ENCODE results near the gene CALML5. TPM values are rescaled to one million over a fixed set of nuclear protein-coding genes. Genes with fewer than 3 reads are reported as not detected.

CALML5 gene
- total RNA-seq, 1 donor from 2014 or later = not detected

DNA sequence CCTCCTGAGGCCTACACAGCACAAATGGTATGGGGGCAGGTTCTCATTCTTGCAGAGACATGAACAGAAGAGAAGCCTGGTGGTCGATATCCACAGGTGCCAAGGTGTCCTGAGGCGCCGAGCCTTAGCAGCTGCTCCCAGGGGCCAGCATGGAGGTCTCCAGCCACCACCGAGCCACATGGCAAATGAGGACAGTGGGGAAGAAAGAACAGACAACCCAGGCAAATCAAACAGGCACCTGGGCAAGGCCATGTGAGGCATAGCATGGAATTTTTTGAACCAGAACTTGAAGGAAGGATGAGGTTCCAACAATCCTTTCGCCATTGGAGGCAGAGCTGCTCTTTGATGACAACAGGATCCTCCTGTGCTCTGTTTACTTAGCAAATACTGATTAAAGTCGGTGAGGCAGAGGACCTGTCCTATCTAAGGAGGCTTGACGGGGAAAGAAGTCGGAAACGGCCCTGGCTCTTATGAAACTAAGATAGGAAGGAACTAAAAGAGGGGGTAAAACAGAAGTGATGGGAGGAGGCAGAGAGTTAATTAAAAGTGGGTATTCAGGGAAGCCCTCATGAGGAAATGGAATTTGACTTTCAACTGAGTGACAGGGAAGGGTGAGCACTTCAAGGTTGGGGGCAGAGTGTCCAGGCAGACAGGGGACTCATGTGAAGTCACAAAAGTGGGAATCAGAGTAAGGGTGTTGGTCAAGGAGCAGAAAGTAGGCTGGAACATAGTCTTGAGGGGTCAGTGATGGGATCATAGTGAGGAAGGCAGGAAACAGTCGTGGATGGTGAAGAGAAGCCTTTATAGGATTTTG lies 16.8 kb upstream of the CALML5 start:
- DNase-seq (ENCODE audit: low spot score) = no peak

DNA sequence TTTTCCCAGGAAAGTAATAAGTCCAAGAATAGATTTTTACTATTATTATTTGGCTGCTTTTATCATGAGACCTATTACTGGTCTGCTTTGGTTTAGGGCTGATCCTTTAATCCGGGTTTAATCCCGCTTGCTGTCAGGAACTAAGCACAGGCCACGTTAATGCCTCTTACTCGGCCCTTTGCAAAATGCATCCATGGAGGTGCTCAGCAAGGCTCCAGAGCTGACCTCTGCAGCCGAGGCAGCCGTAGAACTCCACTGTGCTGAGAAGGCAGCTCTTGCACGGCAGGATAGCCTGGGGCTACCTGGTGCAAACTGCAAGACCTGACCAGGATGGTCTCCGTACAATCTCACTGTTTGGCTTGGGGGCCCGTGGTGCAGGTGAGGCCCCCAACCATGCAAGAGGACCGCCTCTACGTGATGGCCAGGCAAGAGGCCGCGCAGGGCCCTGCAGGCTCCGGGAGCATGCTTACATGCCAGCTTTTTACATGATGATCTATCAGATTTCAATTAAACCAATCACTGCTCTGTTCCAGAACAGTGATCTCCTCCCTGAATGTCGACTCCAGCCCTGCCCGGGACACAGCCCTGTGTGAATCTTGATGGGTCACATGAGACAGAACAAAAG lies 15.0 kb upstream of the CALML5 start:
- no peak for DNase-seq (ENCODE audit: low spot score)

DNA sequence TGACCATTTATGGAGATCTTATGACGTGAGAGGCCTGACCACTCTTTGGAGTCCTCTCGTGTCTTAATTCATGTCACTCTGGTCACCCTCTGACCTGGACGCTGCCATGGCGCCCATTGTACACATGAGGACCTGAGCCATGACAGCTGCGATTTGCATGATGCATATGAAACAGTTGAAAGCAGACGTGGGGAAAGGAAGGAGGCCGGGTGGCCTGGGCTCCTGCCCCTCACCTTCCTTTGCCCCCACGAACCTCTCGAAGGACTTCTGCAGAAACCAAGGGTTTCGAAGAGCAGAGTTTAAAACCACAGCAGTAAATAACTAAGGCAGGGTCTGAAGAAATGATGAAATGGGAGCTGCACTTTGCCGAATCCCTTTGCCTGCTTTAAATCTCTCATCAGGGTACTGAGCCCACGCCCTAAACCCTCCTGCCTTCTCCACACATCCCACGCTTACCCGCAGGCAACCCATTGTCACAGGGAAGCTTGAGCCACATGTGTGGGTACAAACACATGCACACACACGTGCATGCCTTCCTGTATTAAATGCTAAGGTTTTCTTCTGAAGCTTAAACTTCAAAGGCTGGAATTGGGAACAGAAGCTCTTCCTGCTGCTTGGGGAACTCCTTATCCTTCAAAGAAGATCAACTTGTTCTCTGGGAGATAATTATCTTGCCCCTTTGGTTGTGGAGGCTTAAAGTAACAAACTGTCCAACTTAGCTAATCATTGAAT lies 13.7 kb upstream of the CALML5 start:
- DNase-seq (ENCODE audit: low spot score) = no peak

DNA sequence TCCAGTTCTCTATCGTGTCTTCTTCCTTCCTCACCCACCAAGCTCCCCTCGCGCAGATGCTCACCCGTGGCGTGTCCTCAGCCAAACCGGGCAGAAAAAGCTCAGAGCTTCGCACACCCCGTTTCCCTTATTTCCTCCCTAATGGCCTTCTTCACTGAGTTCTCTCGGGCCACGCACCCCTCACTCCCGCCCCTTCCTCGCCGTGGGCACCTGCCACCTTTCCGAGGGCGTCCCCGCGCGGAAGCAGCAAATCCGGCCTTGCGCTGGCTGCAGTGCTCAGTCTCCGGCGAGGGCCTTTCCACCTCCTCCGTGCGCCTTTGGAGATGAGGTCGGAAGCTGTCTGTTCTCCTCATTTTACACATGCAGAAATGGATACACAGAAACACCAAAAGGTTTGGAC lies 13.0 kb upstream of the CALML5 start:
- no peak for DNase-seq (ENCODE audit: low spot score)

DNA sequence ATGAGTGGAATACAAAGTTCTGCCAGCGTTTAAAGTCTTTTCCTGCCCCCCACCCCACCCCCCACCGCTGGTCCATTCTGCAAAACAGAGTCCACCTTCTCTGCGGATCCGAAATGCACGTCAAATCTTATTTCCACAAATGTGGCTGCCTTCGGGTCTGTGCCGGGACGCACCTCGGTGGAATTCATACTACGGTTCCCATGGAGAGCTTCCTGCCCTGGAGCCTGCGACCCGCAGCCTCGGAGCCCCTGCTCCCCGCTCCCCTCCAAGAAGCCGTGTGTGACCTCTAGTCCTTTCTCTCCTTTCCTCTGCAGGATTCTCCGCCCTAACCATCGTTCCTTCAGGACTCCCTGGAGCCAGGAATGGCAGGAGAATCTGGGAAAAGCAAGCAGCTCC lies 12.5 kb upstream of the CALML5 start:
- DNase-seq (ENCODE audit: low spot score) = no peak

DNA sequence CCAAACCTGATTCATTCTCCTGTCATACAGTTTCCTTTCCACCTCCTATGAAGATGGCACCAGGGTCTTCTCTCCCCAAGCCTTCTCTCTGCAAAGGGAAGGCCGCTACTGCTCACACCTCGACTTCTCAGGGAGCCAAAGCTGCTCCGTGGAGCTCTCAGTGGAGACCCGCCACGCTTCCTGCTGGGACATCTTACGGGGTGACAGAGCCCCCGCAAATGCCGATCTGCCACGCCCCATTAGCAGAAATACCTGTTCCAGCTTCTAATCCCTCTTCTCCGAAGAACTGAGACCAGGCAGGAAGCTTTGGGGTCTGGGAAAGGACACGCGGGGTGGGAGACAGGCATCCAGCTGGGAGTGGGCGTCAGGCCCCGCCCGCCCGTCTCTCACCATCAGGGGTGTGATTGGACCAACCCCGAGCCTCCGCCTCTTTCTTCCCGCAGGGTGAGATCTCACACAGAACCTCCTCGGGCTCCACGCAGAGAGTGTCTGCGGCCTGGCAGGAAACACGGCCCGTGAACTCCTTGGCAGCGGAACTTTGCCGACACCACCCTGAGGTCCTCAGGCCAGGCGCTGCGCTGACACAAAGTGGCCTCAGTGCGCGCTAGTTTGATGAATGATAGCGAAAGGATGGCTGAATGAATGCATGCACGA lies 12.0 kb upstream of the CALML5 start:
- no peak for DNase-seq (ENCODE audit: low spot score)

DNA sequence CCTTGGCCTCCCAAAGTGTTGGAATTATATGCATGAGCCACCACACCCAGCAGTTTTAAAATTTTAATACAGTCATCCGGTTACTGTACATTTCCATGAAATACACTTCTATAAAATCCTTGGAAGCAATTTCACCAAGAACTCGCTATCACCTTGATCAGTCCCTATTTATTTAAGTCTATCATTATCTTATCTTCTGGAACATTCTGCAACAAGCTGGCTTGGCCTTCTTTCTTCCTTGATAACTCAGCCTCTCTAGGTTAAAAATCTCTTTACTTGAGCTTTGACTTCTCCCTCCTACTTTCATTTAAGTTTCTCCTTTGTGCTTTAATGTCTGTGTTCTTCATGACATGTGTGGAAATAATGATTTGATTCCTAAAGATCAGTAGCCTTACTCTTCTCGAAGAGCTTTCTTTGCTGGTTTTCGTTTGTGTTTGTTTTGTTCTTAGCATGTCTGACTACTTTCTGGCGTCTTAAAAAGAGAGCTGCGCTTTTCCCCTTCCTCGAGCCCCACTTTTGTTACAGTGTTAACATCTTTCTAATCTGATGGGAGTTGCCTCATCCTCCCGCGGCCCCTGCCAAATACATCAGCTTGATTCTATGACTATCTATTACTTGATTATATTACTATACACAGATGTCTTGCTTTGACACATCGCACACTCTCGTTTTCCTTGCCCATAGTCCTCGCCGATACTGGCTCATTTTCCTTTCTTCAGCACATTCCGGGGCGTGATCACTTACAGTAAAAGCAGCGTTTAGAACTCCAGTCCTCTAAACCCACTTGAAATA lies 11.1 kb upstream of the CALML5 start:
- DNase-seq (ENCODE audit: low spot score) = no peak

DNA sequence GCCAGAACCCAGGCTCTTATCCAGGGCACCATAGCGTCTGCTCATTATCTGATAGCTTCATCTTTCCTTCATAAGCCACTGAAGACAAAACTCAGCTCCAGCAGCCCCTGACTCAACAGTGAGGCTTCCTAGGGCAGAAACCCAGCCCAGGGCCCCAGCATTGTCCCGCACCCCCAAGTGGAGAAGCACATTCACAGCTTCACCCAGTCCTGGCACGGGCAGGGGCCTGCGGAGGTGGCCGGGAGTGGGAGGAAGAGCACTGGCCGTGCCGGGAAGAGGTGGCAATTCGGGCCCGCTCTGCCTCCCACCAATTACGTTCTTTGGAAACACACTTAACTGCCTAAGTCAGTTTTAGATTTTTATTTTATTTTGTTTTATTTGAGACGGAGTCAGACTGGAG lies 10.3 kb upstream of the CALML5 start:
- no peak for DNase-seq (ENCODE audit: low spot score)

DNA sequence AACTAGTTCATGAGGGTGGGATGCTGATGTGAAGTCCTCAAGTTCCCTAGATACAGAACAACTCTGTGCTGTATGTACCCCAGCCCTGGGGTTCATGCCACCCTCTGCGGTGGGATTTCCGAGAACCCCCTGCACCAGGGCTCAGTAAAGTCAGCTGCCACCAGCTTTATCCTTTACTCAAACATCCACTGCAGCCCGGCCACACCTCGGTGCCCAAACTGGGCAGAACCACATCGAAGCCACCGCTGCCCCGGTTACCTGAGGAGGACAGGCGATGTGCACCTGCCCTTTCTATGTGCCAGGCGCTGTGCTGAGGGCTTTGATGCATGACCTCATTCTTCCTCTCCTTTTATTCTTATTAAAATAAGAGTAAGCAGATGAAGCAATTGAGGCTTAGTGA lies 9.9 kb upstream of the CALML5 start:
- DNase-seq (ENCODE audit: low spot score) = no peak

DNA sequence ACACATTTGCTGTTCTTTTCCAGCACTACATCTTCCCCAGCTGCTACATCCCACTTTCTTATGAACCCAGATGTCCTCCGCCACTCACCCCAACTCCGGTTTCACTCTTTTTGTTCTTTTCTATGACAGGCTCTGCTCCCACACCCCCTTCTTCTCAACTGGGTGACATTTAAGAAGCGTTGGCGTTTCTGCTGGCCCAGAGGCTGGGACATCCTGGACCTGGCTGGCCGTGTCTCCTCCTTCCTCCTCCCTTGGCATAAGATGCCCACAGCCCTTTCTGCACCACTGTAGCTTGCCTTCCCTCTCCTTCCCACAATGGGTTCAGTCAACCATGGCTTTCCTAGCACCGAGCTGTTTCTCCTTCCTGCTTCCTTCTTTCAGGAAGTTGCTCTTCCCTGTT lies 9.4 kb upstream of the CALML5 start:
- DNase-seq (ENCODE audit: low spot score) = no peak

DNA sequence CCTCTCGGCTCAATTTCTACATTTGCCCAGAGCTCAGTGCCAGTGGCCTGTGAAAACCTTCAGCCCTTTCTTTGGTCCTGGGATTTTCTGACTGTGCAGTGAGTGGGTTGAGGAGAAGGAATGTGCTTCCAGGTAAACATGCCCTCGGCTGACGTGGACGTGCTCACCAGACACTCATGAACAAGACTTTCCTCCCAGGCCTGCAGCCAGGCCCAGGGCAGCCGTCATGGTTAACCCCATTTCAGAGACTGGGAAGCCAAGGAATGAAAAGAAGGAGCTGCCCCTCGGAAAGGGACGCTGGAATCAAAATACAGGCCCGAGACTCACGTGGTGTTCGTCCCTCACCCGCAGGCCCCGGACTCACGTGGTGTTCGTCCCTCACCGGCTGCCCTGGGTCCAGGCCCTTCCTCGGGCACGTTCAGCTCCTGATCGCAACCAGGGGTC lies 8.8 kb upstream of the CALML5 start:
- no peak for DNase-seq (ENCODE audit: low spot score)

DNA sequence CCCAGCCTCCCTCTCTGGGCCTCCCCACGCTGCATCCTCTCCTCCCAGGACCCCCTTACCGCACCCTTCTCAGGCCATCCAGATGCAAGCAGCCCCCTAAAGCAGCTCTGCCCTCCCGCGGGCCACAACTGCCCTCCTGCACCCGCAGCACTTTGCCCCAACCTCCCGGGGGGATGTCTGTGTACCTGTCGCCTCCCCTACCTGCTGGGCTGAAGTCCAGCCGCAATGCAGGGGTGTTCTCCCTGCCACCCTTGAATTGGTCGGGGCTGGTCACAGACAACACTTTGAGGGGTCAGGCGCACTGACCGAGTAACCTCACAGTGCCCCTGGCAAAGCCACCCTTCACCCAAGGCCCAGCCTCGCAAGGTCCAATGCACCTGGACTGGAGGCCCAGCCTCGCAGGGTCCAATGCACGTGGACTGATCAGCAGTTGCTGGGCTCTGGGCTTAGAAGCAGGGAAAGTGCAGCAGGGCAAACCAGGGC lies 8.3 kb upstream of the CALML5 start:
- no peak for DNase-seq (ENCODE audit: low spot score)

DNA sequence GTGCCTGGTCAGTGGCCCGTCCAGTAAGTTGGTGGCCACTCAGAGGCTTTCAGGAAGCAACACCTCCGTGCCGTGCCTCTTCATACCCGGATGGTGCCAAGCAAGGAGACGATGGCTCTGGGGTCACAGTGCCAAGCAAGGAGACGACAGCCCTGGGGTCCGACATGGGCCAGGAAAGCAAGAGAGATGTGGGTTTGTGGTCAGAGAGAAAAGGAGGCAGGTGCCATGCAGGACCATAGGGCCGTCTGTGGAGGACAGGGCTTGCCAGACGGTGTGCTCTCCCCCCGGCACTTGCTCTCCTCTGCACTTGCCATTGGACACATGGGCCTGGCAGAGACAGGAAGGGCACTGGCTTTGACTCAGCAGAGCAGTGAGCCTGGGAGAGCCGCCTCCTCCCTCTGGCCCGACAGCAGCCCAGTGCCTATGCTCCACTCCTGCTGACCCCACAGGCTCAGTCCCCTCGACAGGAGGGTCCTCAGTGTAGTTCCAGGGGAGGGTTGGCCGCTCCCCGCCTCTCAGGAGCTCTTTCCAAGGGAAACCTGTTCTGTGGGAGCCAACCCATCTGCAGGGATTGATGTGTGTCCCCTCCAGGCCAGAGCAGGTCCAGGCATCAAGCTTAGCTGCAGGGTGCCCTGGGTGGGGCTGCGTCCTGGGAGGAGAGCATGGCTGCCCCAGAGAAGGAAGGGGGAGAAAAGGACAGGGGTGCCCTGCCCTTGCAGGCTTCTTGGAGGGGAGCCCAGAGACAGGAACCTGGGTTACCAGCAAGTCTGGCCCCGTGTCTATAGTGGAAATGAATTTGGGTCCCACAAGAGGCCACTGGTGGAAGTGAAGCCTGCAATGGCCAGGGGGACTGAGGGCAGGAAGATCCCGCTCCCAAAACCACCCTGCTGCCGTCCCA lies 7.6 kb upstream of the CALML5 start:
- DNase-seq (ENCODE audit: low spot score) = no peak

DNA sequence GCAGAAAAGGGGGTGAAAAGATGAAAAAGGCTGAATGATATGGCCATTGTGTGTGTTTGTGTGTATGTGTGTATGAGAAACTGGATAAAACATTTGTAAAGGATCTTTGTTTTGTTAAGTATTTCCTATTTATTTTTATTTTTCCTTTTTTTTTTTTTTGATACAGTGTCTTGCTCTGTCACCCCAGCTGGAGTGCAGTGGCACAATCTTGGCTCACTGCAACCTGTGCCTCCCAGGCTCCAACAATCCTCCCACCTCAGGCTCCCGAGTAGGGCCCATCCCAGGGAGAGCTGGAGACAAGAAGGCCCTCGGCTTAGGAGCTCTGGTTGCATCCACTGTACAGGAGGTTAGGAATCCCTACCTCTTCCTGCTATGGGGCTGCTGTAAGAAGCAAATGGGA lies 6.9 kb upstream of the CALML5 start:
- no peak for DNase-seq (ENCODE audit: low spot score)

DNA sequence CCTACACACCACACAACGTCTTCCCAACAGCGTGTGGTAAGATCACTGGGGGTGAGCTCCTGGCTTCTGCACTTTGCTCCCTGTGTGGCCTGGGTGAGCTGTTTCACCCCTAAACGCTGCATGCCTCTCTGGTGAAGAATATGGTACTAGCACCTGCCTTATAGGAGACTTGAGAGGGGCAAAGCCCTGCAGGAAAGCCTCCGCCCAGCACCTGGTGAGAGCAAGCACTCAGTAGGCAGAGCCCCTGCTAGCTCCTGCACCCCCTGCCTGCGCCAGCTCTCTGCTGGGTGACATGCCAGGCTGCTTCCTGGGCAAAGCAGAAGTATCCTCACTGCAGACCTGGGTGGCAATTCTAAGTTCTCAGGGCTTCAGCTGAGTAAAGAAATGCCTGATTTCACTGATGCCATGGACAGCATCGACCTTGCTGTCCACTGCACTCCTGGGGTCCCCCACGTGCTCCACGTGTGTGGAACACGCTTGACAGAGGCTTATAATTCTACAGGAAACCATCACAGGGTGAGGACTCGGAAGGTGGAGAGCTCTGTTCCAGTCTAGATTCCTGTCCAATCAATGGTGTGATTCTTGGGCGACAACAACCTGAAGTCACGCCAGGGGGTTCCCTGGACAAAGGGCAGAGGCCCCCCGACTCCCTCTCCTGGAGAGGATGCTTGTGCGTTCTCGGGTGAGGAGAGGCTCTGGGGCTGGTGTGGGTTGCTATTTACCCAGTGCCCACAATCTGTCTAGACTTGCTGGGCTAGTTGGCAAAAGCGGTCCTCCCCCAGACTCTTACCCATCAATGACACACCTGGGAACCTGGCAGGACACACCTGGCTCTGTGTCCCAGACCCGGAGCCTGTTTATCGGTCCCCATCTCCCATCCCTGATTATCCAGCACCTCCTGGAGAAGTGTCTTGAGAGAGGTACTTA lies 5.0 kb upstream of the CALML5 start:
- no peak for DNase-seq (ENCODE audit: low spot score)

DNA sequence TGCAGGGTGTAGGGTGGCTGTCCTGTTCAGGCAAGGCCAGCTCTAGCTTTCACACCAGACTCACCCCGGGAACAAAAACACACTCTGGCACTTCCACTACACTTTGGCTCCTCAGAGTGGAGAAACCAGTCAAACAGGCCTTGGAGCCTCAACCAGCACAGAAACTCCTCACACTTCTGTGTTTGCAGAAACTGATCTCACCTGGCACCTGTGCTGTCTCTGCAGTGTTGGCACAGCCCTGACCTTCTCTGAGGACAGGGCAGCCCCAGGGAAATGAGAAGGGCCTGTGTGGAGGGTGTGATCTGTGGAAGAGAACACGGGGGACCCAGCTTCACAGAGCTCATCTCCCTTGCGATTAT lies 4.1 kb upstream of the CALML5 start:
- peak; percentile 87 for DNase-seq (ENCODE audit: low spot score)

DNA sequence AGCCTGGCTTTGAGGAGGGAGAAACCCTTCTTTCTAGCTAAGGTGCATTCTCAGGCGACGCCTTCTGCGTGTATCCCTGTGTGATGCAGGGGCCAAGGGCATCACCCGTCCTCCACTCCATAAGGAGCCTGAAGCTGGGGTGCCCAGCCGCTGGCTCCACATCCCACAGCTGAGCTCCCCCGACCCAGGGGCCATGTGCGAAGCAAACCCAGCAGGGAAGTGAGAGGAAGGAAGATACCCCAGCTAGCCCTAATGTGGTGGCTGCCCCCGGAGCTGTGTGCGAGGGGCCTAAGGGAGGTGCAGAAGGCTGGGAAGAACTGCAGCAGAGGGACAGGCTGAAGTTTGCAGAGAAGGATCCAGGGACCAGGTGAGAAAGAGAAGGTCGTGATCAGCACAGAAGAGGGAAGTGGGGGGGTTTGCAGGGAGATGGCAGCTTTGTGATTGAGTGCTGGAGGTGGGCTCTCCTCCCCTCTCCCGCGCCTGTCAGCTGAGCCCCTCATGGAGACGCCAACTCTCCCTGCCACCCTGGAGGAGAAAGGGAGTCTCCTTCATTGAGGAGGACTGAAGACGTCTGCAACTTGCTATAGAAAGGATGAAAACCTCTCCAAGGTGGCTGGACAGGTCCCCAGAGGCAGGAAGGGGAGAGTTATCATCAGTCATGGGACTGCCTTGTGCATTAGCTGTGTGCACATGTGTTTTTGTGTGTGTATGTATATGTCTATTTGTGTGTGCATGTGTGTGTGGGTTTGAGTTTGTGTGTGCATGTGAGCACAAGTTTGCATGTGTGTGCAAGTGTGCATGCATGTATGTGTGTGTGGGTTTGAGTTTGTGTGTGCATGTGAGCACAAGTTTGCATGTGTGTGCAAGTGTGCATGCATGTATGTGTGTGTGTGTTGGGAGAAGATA lies 3.5 kb upstream of the CALML5 start:
- DNase-seq (ENCODE audit: low spot score) = no peak

DNA sequence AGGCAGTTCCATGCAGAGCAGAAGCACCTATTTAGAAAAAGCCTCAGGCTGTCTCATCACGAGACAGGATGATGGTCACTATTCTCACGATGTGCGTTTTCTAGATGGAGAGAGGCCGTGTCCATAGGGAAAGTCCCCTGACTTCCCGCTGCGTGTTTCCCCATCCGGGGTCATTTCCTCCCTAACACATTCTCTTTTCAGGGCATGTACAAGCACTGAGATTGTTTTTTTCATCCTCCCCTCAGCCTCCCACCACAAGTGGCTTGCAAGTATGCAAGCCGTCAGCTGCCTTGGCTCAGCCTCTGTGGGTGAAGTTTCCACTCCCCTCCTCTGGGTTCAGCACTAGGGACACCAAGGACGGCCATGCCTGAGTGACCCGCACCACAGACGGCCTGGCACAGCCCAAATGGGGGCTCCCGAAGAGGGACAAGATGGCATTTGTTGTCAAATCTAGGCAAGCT lies 2.7 kb upstream of the CALML5 start:
- no peak for DNase-seq (ENCODE audit: low spot score)
